HG02642 (cell line): Measurements from ENCODE around the gene ZMYND8.

ENCODE experiments used
- ATAC-seq: cut with Tn5 transposase; IDR thresholded peaks from one replicate; pipeline ENCODE4 v1.9.1; 2021; ENCODE audit warnings: mild to moderate bottlenecking; ENCODE audit not compliant: unreplicated experiment, poor library complexity

Gene ZMYND8

DNA sequence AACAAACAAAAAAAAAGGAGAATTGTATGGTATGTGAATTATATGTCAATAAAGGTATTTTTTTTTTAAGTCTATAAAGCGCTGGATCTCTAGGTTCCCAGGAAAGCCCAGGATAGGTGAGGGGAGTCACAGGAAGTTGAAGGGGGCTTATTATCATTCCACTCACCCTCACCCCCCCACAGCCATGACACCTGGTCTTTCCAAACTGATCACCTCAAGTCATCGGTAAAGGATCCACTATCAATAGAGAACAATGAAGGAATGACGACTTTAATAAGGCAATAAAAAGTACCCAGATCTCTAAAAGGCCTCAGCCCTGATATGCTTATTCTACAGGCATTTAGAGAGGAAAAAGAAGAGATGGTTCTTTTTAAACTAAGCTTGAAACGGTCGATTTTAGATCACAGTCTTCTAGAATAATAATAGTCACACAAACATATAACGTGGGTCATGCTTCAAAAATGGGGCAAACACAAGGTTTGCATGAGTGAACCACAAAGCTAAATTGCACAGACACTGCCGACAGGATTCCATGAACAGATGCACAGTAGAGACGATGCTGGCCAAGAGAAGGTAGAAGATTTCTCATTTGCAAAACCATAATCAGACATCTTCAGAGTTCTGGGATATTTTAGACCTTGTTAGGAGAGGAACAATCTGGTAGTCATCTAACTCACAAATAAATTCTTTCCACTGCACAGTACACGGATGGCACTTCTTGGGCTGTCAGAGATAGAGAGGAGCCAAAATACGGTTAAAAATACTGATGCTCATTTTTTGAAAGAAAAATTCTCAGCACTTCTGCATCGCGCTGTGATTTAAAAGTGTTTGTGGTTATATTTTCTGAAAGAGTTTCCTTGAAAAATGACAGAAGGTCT lies 21.0 kb downstream of the ZMYND8 start:
- no peak for ATAC-seq

DNA sequence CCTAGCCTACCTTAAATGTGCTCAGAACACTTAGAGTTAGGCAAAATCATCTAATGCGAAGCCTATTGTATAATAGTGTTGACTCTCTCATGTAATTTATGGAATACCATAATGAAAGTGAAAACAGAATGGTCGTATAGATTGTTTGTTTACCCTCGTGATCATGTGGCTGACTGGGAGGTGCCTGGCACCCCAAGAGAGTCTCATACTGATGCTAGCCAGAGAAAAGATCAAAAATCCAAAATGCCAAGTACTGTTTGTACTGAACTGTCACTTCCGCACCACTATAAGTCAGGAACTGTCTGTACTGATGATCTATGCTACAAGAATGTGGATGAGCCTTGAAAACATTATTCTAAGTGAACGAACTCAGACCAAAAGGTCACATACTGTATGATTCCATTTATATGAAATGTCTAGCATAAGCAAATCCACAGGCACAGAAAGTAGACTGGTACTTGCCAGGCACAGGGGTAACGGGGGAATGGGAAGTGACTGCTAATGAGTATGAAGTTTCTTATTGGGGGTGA lies 22.4 kb downstream of the ZMYND8 start:
- no peak for ATAC-seq

DNA sequence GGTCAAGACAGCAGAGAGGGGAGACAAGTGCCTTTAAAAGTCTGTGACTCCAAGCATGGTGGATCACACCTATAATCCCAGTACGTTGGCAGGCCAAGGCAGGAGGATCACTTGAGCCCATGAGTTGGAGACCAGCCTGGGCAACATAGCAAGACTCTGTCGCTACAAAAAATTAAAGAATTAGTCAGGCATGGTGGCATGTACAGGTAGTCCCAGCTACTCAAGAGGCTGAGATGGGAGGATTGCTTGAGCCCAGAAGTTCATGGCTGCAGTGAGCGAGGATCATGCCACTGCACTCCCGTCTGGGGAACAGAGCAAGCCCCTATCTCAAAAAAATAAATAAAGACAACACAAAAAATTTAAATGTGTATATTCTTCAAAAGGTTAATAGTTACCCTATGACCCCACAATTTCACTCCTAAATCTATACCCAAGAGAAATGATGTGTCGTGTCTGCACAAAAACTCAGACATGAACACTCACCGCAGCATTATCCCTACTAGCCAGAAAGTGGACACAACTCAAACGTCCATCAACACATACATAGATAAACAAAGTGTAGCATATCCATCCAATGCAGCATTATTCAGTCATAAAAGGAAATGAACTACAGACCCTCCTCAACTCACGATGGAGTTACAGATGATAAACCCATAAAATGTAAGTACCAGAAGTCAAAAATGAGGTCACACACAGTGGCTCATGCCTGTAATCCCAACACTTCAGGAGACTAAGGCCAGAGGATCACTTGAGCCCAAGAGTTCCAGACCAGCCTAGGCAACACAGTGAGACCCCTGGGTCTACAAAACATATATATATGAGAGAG lies 23.9 kb downstream of the ZMYND8 start:
- ATAC-seq = no peak

GRCh38 chr20:47330933-47331708 lies 25.4 kb downstream of the ZMYND8 start:
- no peak for ATAC-seq

GRCh38 chr20:47330071-47330470 lies 26.4 kb downstream of the ZMYND8 start:
- ATAC-seq = no peak

DNA sequence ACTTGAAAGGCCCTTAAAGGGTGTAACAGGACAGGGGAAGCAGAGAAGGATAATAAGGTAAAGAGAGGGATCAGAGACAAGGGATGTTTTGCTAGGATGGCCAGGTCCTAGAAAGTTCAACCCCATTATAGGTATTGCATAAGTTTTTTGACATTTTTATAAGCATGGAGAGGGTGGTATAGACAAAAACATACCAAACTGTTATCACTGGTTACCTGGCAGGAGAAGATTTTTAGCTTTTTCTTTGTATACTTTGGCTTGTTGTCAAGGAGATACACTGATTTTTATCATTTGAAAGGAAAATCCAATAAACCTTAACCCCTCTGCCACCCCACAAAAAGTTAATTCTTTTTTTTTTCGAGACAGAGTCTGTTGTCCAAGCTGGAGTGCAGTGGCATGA lies 28.4 kb downstream of the ZMYND8 start:
- no peak for ATAC-seq

GRCh38 chr20:47327711-47328110 lies 28.8 kb downstream of the ZMYND8 start:
- no peak for ATAC-seq

- no peak for ATAC-seq
Measured at GRCh38 chr20:47326658-47327268, 29.7 kb downstream of the ZMYND8 start.

GRCh38 chr20:47325242-47325641 lies 31.3 kb downstream of the ZMYND8 start:
- ATAC-seq = no peak

GRCh38 chr20:47320990-47321805 lies 35.3 kb downstream of the ZMYND8 start:
- ATAC-seq = no peak

GRCh38 chr20:47319517-47320252 lies 36.8 kb downstream of the ZMYND8 start:
- ATAC-seq = no peak

DNA sequence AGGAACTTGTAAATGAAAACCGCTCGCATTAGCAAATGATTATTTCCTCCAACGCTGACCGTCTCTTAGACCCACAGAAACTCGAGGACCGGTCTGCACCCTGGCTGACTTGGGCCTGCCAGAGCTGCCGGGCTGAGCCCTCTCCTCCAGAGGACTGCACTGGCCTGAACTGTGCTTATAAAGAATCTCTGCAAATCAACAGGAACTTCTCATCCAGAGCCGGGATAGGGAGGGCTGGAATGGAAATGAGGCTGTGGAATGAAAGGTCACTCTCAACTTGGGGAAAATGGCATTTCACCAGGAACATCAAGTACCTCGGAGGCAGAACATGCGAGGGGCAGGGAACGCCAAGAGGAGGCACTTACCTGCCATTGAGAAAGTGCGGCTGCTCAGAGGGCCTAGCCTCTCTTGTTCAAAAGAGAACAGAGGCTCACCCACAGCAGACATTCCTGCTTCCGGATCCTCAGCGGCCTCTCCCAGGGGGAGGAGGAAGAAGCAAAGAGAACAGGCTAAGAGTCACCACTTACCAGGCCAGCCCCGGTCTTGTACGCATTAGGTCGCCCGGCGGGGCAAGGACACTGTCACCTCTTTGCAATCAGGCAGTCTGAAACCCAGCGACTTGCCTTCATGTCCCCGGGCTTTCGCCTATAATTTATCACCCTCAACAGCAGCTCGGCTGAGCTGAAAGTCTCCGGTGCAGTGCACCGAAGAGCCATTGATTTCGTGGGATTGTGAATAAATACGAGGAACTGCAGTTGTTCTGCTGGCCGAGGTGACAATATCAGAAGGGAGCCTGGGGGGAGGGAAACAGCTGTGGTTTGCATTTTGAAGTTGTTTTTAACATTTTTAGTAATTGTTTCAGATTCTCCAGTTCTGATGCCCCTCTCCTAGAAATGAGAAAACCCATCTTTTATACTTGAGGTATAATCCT lies 37.6 kb downstream of the ZMYND8 start:
- ATAC-seq = no peak

DNA sequence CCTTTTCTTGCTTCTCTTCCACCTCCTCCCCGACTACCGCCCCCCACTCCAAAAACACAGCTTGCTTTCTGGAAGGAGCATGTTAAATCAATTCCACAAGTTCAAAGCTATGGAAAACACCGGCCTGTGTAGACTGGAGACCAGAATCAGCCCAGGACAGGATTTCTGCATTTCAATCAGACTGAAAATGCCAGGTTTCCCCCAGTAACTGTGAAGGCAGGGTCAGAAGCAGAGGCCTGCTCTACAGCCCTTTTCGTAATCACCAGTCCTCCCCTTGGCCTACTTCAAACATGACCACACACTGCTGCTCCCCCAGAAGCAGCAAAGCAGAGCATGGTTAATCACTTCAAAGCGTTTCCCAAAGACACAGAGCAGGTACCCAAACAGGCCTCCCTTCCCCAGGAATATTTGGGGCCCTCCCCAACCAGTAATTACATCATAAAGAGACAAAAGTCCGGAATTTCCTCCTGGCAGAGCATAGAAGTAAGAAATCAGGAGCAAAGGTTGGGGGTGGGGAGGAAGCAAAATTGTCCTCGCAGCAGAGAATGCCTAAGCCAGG lies 38.4 kb downstream of the ZMYND8 start:
- ATAC-seq = no peak

- no peak for ATAC-seq
Measured at GRCh38 chr20:47317127-47317895, 39.2 kb downstream of the ZMYND8 start.

GRCh38 chr20:47316776-47317126 lies 39.7 kb downstream of the ZMYND8 start:
- ATAC-seq = no peak

GRCh38 chr20:47315339-47316056 lies 41.0 kb downstream of the ZMYND8 start:
- ATAC-seq = no peak
